ENCODE data around the gene LAD1. TPM values are rescaled to one million over a fixed set of nuclear protein-coding genes. Genes with fewer than 3 reads are reported as not detected.
A peak's percentile ranks its signal among the peaks of the same experiment; 100 is the strongest.

LAD1 gene
- total RNA-seq, 1 donor from 2014 or later: 1.2 TPM

GRCh38 chr1:201346987-201347386 is 52.1 kb downstream of the LAD1 start:
- H3K27ac Mint-ChIP-seq (ENCODE audit: unreplicated experiment): no peak overlapping the region
- Histone ChIP-seq H4K20me1 (ENCODE audit: insufficient read depth, low read length) (no peaks in the 10 kb centered on the region), H3K4me1 (ENCODE audit: insufficient read depth, low read length) (no peaks in the 10 kb centered on the region), H3K9ac (ENCODE audit: low read length) (no peak overlapping the region), H3K36me3 (ENCODE audit: insufficient read depth, low read length) (no peaks in the 10 kb centered on the region), H3K4me2 (ENCODE audit: low read length) (no peak overlapping the region), H3K79me2 (ENCODE audit: insufficient read depth, low read length) (no peaks in the 10 kb centered on the region), H3K4me3 (ENCODE audit: insufficient read depth, low read depth, low read length) (no peak overlapping the region), H2AFZ (ENCODE audit: low read depth, low read length) (no peak overlapping the region), H3K27ac (ENCODE audit: low read depth, low read length) (no peak overlapping the region), H3K9me3 (ENCODE audit: insufficient read depth, low read depth, low read length) (no peaks in the 10 kb centered on the region), H3K27me3 (ENCODE audit: insufficient read depth, low read length) (peaks cover 13% of the 10 kb centered on the region)
- no peaks in the 10 kb centered on the region for H3K36me3 Mint-ChIP-seq (ENCODE audit: low read depth, unreplicated experiment)
- no peak overlapping the region for H3K4me3 Mint-ChIP-seq (ENCODE audit: unreplicated experiment)
- peaks cover 3% of the 10 kb centered on the region for H3K4me1 Mint-ChIP-seq (ENCODE audit: low read depth, unreplicated experiment)
- peaks cover 26% of the 10 kb centered on the region for H3K27me3 Mint-ChIP-seq (ENCODE audit: low read depth, unreplicated experiment)
- DNase-seq (ENCODE audit: low read depth) (no peak), FAIRE-seq (no peak)
- TF ChIP-seq EZH2 (IDR thresholded peaks at IDR 0.05; ENCODE audit: insufficient read depth, low read length) (no peak), CTCF (IDR thresholded peaks at IDR 0.05; ENCODE audit: insufficient read depth, low read depth, low read length) (no peak)
- peaks cover 4% of the 10 kb centered on the region for H3K9me3 Mint-ChIP-seq (ENCODE audit: unreplicated experiment)

- H3K9me3 Mint-ChIP-seq (ENCODE audit: unreplicated experiment): peaks cover 4% of the 10 kb centered on the region
- peaks cover 11% of the 10 kb centered on the region for H3K27me3 ChIP-seq (ENCODE audit: insufficient read depth, low read length)
- H3K4me1 Mint-ChIP-seq (ENCODE audit: low read depth, unreplicated experiment): peaks cover 3% of the 10 kb centered on the region
- no peak overlapping the region for H3K4me3 ChIP-seq (ENCODE audit: insufficient read depth, low read depth, low read length)
- no peaks in the 10 kb centered on the region for H3K4me1 ChIP-seq (ENCODE audit: insufficient read depth, low read length)
- FAIRE-seq (peak; percentile 65), DNase-seq (ENCODE audit: low read depth) (peak; percentile 27)
- H3K9ac ChIP-seq (ENCODE audit: low read length): no peak overlapping the region
- no peak overlapping the region for H3K27ac ChIP-seq (ENCODE audit: low read depth, low read length)
- H3K4me3 Mint-ChIP-seq (ENCODE audit: unreplicated experiment): no peak overlapping the region
- H4K20me1 ChIP-seq (ENCODE audit: insufficient read depth, low read length): no peaks in the 10 kb centered on the region
- peaks cover 22% of the 10 kb centered on the region for H3K27me3 Mint-ChIP-seq (ENCODE audit: low read depth, unreplicated experiment)
- no peaks in the 10 kb centered on the region for H3K9me3 ChIP-seq (ENCODE audit: insufficient read depth, low read depth, low read length)
- H3K4me2 ChIP-seq (ENCODE audit: low read length): no peak overlapping the region
- H2AFZ ChIP-seq (ENCODE audit: low read depth, low read length): no peak overlapping the region
- TF ChIP-seq EZH2 (IDR thresholded peaks at IDR 0.05; ENCODE audit: insufficient read depth, low read length) (no peak), CTCF (IDR thresholded peaks at IDR 0.05; ENCODE audit: insufficient read depth, low read depth, low read length) (peak; percentile 77)
- H3K27ac Mint-ChIP-seq (ENCODE audit: unreplicated experiment): no peak overlapping the region
- no peaks in the 10 kb centered on the region for H3K36me3 Mint-ChIP-seq (ENCODE audit: low read depth, unreplicated experiment)
- H3K79me2 ChIP-seq (ENCODE audit: insufficient read depth, low read length): no peaks in the 10 kb centered on the region
- no peaks in the 10 kb centered on the region for H3K36me3 ChIP-seq (ENCODE audit: insufficient read depth, low read length)
These were observed 52.7 kb downstream of the LAD1 start for GRCh38 chr1:201346337-201346939.

GRCh38 chr1:201345081-201345355 is 54.1 kb downstream of the LAD1 start:
- Mint-ChIP-seq H3K36me3 (ENCODE audit: low read depth, unreplicated experiment) (no peaks in the 10 kb centered on the region), H3K4me3 (ENCODE audit: unreplicated experiment) (no peak overlapping the region), H3K9me3 (ENCODE audit: unreplicated experiment) (peaks cover 8% of the 10 kb centered on the region), H3K27ac (ENCODE audit: unreplicated experiment) (no peak overlapping the region), H3K27me3 (ENCODE audit: low read depth, unreplicated experiment) (peaks cover 16% of the 10 kb centered on the region), H3K4me1 (ENCODE audit: low read depth, unreplicated experiment) (peaks cover 3% of the 10 kb centered on the region)
- Histone ChIP-seq H3K27me3 (ENCODE audit: insufficient read depth, low read length) (peaks cover 18% of the 10 kb centered on the region), H3K4me3 (ENCODE audit: insufficient read depth, low read depth, low read length) (no peak overlapping the region), H3K79me2 (ENCODE audit: insufficient read depth, low read length) (no peaks in the 10 kb centered on the region), H3K36me3 (ENCODE audit: insufficient read depth, low read length) (no peaks in the 10 kb centered on the region), H3K4me1 (ENCODE audit: insufficient read depth, low read length) (no peaks in the 10 kb centered on the region), H3K9me3 (ENCODE audit: insufficient read depth, low read depth, low read length) (no peaks in the 10 kb centered on the region), H4K20me1 (ENCODE audit: insufficient read depth, low read length) (no peaks in the 10 kb centered on the region), H3K4me2 (ENCODE audit: low read length) (no peak overlapping the region), H3K27ac (ENCODE audit: low read depth, low read length) (no peak overlapping the region), H2AFZ (ENCODE audit: low read depth, low read length) (no peak overlapping the region), H3K9ac (ENCODE audit: low read length) (no peak overlapping the region)
- no peak for TF ChIP-seq CTCF (IDR thresholded peaks at IDR 0.05; ENCODE audit: insufficient read depth, low read depth, low read length)
- TF ChIP-seq EZH2 (IDR thresholded peaks at IDR 0.05; ENCODE audit: insufficient read depth, low read length): no peak
- DNase-seq (ENCODE audit: low read depth): no peak
- FAIRE-seq: no peak

Measured in astrocyte (in vitro differentiated cells and primary cell).